Adrenal gland (tissue), 12 donors: ENCODE measurements around the gene B3GLCT. TPM values are rescaled to one million over a fixed set of nuclear protein-coding genes. Genes with fewer than 3 reads are reported as not detected.
A peak's percentile ranks its signal among the peaks of the same experiment; 100 is the strongest.

Source experiments
- DNase-seq, 7 donors: peaks; one replicate each; pipeline ENCODE4 v3.0.0-alpha.2; 2019 to 2020
- H3K27ac ChIP-seq, 5 donors: fragments of 200-600 bp; sonication (generic) in 4 of 5; 1 replicate in 3 of 5; 2 replicates in 2 of 5; pipeline versions ENCODE4 v1.5.1 to v1.8.0; 2016 to 2020; ENCODE audit warnings: mild to moderate bottlenecking in 1 of 5
- H3K27me3 ChIP-seq: fragments of 200-600 bp; 2 replicates; pipeline ENCODE4 v1.8.0; 2021
- H3K36me3 ChIP-seq, 2 donors: fragments of 200-600 bp; replicated peaks in 1 of 2; 1 replicate in 1 of 2; 2 replicates in 1 of 2; pipeline versions ENCODE4 v1.5.1 to v1.8.0; 2018 to 2022
- H3K4me1 ChIP-seq, 2 donors: fragments of 200-600 bp; replicated peaks in 1 of 2; 1 replicate in 1 of 2; 2 replicates in 1 of 2; pipeline versions ENCODE4 v1.5.1 to v1.8.0; 2018 to 2021
- H3K4me3 ChIP-seq, 4 donors: fragments of 200-600 bp; sonication (generic) in 3 of 4; one replicate each; pipeline ENCODE4 v1.5.1; 2016 to 2018
- H3K9me3 ChIP-seq, 3 donors: fragments of 200-600 bp; sonication (generic) in 1 of 3; replicated peaks in 1 of 3; 1 replicate in 2 of 3; 2 replicates in 1 of 3; pipeline versions ENCODE4 v1.5.1 to v1.8.0; 2016 to 2021
- POLR2A ChIP-seq, 2 donors: fragments of 450-650 bp; IDR thresholded peaks; one replicate each; pipeline ENCODE4 v1.6.1; 2017; ENCODE audit warnings: antibody characterized with exemption in 2 of 2, mild to moderate bottlenecking in 2 of 2, moderate library complexity in 1 of 2
- whole genome bisulfite sequencing, 4 donors: extraction: QIAGEN DNeasy Blood & Tissue Kit in 2 of 4; methylation state at CpG; one replicate each; pipeline versions ENCODE4 v1.1.5 to v1.1.7; 2013 to 2017; 5-methylcytosine and 5-hydroxymethylcytosine counted together
- intact Hi-C, 2 donors: fragments of 100-400 bp; cut with DNase I; formaldehyde crosslinking; loops; one replicate each; pipeline versions ENCODE4 v1.14.1 to v1.15.0; 2022 to 2023
- polyA plus RNA-seq, 3 donors: library from polyadenylated mRNA; stranded (reverse); fragments of 200-250 nt in 2 of 3; fragments of 350-450 nt in 1 of 3; fragmentation: Illumina TruSeq in 1 of 3; extraction: RNeasy Lipid Tissue Mini Kit (QIAGEN cat#74804) in 1 of 3; gene quantifications; one replicate each; pipeline ENCODE4 v1.2.3, GENCODE V29; 2013 to 2014
- total RNA-seq, 9 donors: library from RNA; depleted of rRNA in 4 of 9; stranded (reverse); fragments of >200 nt in 4 of 9; fragments of 120-200 nt in 1 of 9; fragmentation: NEBNext Ultra II Directional in 1 of 9; extraction: Animal tissue kit (Norgen Biotek cat#: 25700) in 1 of 9; gene quantifications; one replicate each; pipeline versions ENCODE4 v1.1.0 to v1.2.4, GENCODE V29; 2013 to 2023
- TF ChIP-seq, protein P1 (sequence below), 6 experiments: fragments of 450-650 bp in 4 of 6; fragments of 200-600 bp in 2 of 6; sonication (generic) in 1 of 6; IDR thresholded peaks; 1 replicate in 5 of 6; 2 replicates in 1 of 6; pipeline versions ENCODE4 v1.5.1 to v1.8.0; 2016 to 2021; ENCODE audit warnings: antibody characterized with exemption in 6 of 6, mild to moderate bottlenecking in 2 of 6, moderate library complexity in 1 of 6
- donor health status: healthy with polysubstance abuse.
- donor health status: Bipolar disorder and iron deficiency.
- donor health status: DM: yes; HTN: yes; CAD: no.
- donor health status: DM: no; HTN: no; CAD: no.
- donor health status: DM: no; HTN: no; CAD: no.
- donor health status: DM: yes; HTN: yes; CAD: no.

The B3GLCT gene
- total and polyA plus RNA-seq, 12 donors: 1.9 to 6.4 (median 3.5) TPM

DNA sequence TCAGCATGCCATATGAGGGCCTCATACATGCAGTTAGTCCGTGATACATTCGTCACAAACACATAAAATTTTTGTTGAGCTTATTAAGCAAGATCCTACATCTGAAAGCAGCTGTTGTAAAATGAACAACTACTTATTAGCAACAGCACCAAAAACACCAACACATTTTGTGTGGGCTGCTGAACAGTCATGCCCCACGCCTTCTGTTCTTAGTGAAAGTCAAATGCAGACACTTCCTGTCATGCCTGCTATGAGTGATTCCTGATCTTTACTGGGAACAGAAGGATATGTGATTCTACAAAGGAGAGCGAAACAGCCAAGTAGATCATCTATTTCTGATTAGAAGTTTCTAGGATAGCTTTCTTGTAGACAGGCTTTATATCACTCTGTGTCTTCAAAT is 4.2 kb upstream of the B3GLCT start:
- intact Hi-C loops: loop anchor here (10.0 kb wide), 1 partner anchor 229 kb away; no protein-coding TSS in a partner anchor
- H3K9me3 ChIP-seq: no peaks in the 10 kb centered on the region
- H3K27me3 ChIP-seq: no peaks in the 10 kb centered on the region
- no peak overlapping the region for H3K4me3 ChIP-seq
- no peaks in the 10 kb centered on the region for H3K36me3 ChIP-seq
- no peak overlapping the region for H3K27ac ChIP-seq
- WGBS, 4 donors: 92 to 97% (median 97%) methylated on average over 4 of the region's 4 CpGs
- TF ChIP-seq, protein P1, sequence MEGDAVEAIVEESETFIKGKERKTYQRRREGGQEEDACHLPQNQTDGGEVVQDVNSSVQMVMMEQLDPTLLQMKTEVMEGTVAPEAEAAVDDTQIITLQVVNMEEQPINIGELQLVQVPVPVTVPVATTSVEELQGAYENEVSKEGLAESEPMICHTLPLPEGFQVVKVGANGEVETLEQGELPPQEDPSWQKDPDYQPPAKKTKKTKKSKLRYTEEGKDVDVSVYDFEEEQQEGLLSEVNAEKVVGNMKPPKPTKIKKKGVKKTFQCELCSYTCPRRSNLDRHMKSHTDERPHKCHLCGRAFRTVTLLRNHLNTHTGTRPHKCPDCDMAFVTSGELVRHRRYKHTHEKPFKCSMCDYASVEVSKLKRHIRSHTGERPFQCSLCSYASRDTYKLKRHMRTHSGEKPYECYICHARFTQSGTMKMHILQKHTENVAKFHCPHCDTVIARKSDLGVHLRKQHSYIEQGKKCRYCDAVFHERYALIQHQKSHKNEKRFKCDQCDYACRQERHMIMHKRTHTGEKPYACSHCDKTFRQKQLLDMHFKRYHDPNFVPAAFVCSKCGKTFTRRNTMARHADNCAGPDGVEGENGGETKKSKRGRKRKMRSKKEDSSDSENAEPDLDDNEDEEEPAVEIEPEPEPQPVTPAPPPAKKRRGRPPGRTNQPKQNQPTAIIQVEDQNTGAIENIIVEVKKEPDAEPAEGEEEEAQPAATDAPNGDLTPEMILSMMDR (IDR thresholded peaks at IDR 0.05): no peak
- no peak for TF ChIP-seq POLR2A (IDR thresholded peaks at IDR 0.05)
- no peak for DNase-seq
- peaks cover 0 to 5% of the 10 kb centered on the region in 2 donors for H3K4me1 ChIP-seq

DNA sequence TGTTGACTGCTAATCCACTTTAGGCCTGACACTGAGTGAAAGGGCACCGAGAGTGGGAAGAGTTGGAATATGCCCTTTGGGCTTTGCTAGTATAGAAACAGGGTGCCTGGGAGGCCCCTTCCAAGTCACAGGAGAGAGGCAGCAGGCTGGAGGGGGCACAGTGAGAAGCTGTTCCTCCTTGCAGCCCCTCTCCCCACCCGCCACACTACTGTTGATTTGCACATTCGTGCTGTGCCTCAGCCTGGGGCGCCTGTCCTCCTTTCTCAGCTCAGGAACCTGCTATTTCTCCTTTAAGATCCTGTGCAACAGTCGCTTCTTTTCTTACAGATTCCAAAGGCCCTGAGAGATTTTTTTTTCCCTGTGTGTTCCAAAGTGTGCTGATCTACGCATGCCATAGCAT is 2.8 kb upstream of the B3GLCT start:
- H3K4me1 ChIP-seq: peaks cover 11 to 16% of the 10 kb centered on the region in 2 donors
- no peak for DNase-seq
- H3K27me3 ChIP-seq: no peaks in the 10 kb centered on the region
- H3K27ac ChIP-seq: no peak overlapping the region
- WGBS, 4 donors: 94 to 97% (median 96%) methylated on average over 6 of the region's 6 CpGs
- no peaks in the 10 kb centered on the region for H3K36me3 ChIP-seq
- H3K4me3 ChIP-seq: no peak overlapping the region
- intact Hi-C loops: loop anchor here (10.0 kb wide), 1 partner anchor 228 kb away; no protein-coding TSS in a partner anchor
- H3K9me3 ChIP-seq: no peaks in the 10 kb centered on the region
- TF ChIP-seq, protein P1 (IDR thresholded peaks at IDR 0.05): no peak
- TF ChIP-seq POLR2A (IDR thresholded peaks at IDR 0.05): no peak

DNA sequence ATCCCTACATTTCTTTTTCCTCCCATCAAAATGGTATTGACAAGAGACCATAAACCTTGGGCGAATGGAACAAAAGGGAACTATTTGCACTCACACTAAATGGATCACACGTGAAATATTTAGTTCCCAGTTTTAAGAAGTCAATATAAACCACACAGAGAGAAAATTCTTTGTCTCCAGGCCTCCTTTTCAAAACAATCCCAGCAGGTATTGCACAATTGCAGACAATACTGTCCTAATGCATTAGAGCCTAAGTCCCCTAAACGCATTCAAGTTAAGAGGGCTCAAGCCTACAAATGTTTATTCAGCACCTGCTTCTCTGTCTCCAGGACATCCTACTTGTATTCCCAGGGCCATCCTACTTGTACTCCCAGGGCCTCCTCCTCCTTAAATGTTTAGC is 1.3 kb upstream of the B3GLCT start:
- no peaks in the 10 kb centered on the region for H3K27me3 ChIP-seq
- H3K4me1 ChIP-seq: peaks cover 11 to 16% of the 10 kb centered on the region in 2 donors
- H3K36me3 ChIP-seq: no peaks in the 10 kb centered on the region
- H3K4me3 ChIP-seq: no peak overlapping the region
- DNase-seq: no peak
- WGBS, 4 donors: 82 to 94% (median 86%) methylated on average over 3 of the region's 3 CpGs
- intact Hi-C loops: loop anchor here (10.0 kb wide), 1 partner anchor 226 kb away; no protein-coding TSS in a partner anchor
- no peak overlapping the region for H3K27ac ChIP-seq
- no peaks in the 10 kb centered on the region for H3K9me3 ChIP-seq
- TF ChIP-seq, protein P1 (IDR thresholded peaks at IDR 0.05): no peak
- no peak for TF ChIP-seq POLR2A (IDR thresholded peaks at IDR 0.05)

DNA sequence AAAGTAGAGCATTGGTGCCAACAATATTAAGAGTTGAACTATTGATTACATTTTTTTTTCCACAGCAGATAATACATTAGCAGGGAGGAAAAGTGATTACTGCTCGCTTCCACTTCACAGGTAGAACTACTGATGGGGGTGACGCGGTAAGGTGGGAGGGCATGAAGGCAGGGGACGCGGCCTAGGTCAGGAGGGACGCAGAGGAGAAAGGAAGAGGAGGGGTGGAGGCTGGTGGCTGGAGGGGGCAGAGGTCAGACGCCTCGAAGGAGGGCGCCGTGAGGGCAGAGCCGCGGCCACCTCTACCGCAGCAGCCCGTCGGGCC is 287 bp upstream of the B3GLCT start:
- peak overlapping the region in 3 of 5 donors; percentile 93 to 99 (median 94) for H3K27ac ChIP-seq

More for the DNA sequence above, 287 bp upstream of the B3GLCT start:
- TF ChIP-seq, protein P1 (IDR thresholded peaks at IDR 0.05): peak in 1 of 6 experiments; percentile 34
- TF ChIP-seq POLR2A (IDR thresholded peaks at IDR 0.05): no peak
- Histone ChIP-seq H3K9me3 (no peaks in the 10 kb centered on the region), H3K4me3 (peak overlapping the region in 1 of 4 donors; percentile 64), H3K4me1 (peaks cover 11 to 16% of the 10 kb centered on the region in 2 donors), H3K36me3 (no peaks in the 10 kb centered on the region), H3K27me3 (no peaks in the 10 kb centered on the region)
- intact Hi-C loops: loop anchor here (10.0 kb wide), 1 partner anchor 225 kb away; no protein-coding TSS in a partner anchor
- WGBS, 4 donors: 6 to 12% (median 7%) methylated on average over 10 to 15 of the region's 15 CpGs
- DNase-seq: no peak
